H1 (cell line): ENCODE results near the gene MYL7. TPM values are rescaled to one million over a fixed set of nuclear protein-coding genes. Genes with fewer than 3 reads are reported as not detected.

Source experiments
- CTCF ChIA-PET: fragments of 300-600 bp; sonication (Branson Sonifier 250); formaldehyde crosslinking; loops from one replicate; lab custom pipeline; 2021; ENCODE audit not compliant: partially characterized antibody; lab: Charles Lee
- POLR2A ChIA-PET: fragments of 300-600 bp; sonication (Branson Sonifier 250); formaldehyde crosslinking; loops from one replicate; lab custom pipeline; 2021; ENCODE audit warnings: inconsistent platforms; ENCODE audit not compliant: partially characterized antibody; lab: Charles Lee
- DNase-seq, 2 experiments: peaks; one replicate each; pipeline versions ENCODE4 v3.0.0 to v3.0.0-alpha.2; 2010 to 2022; ENCODE audit warnings: low spot score in 2 of 2, low read depth in 1 of 2, mixed read lengths in 1 of 2
- FAIRE-seq: peaks from 2 replicates; lab custom pipeline; 2011; peaks lifted over from hg19 to GRCh38; lab: Jason Lieb, UNC
- H2AFZ ChIP-seq: 2 replicates; pipeline ENCODE4 v1.8.1; 2012; ENCODE audit warnings: low read length, inconsistent platforms
- H2AK5ac ChIP-seq: 2 replicates; pipeline ENCODE4 v1.6.1; 2013; ENCODE audit warnings: low read depth, low read length
- H2BK120ac ChIP-seq: replicated peaks from 2 replicates; pipeline ENCODE3; 2013; ENCODE audit warnings: low read depth, low read length, inconsistent platforms
- H2BK12ac ChIP-seq: 2 replicates; pipeline ENCODE4 v1.6.1; 2013; ENCODE audit warnings: low read depth, low read length
- H2BK15ac ChIP-seq: 2 replicates; pipeline ENCODE4 v1.6.1; 2013; ENCODE audit warnings: low read length
- H2BK20ac ChIP-seq: 2 replicates; pipeline ENCODE4 v1.6.1; 2013; ENCODE audit warnings: low read length
- H2BK5ac ChIP-seq: 2 replicates; pipeline ENCODE4 v1.6.1; 2013; ENCODE audit warnings: low read depth, low read length
- H3K14ac ChIP-seq: 2 replicates; pipeline ENCODE4 v1.6.1; 2013; ENCODE audit warnings: inconsistent platforms; ENCODE audit not compliant: insufficient read length
- H3K18ac ChIP-seq: 2 replicates; pipeline ENCODE4 v1.6.1; 2013; ENCODE audit warnings: low read length; ENCODE audit errors: extremely low read depth
- H3K23ac ChIP-seq: 2 replicates; pipeline ENCODE4 v1.6.1; 2013; ENCODE audit warnings: inconsistent platforms; ENCODE audit not compliant: insufficient read length
- H3K23me2 ChIP-seq: 2 replicates; pipeline ENCODE4 v1.6.1; 2013; ENCODE audit warnings: low read depth, low read length
- H3K27ac ChIP-seq: 2 replicates; pipeline ENCODE4 v1.6.1; 2011; ENCODE audit warnings: low read depth, low read length, inconsistent platforms
- H3K27me3 ChIP-seq, 4 experiments: replicated peaks in 1 of 4; 1 replicate in 1 of 4; 2 replicates in 3 of 4; pipeline versions ENCODE4 v1.6.1 to v1.8.1; 2011 to 2013; ENCODE audit warnings: low read length in 3 of 4, mild to moderate bottlenecking in 3 of 4, inconsistent platforms in 2 of 4, mixed read lengths in 2 of 4, moderate library complexity in 1 of 4; ENCODE audit not compliant: control insufficient read depth in 3 of 4, insufficient read depth in 3 of 4; ENCODE audit errors: extremely low read depth in 1 of 4
- H3K36me3 ChIP-seq, 4 experiments: 2 replicates each; pipeline versions ENCODE4 v1.6.1 to v1.8.1; 2011 to 2013; ENCODE audit warnings: mild to moderate bottlenecking in 4 of 4, low read length in 3 of 4, moderate library complexity in 2 of 4, control low read depth in 1 of 4, inconsistent platforms in 1 of 4; ENCODE audit not compliant: insufficient read depth in 4 of 4, control insufficient read depth in 2 of 4
- H3K4ac ChIP-seq: replicated peaks from 2 replicates; pipeline ENCODE3; 2013; ENCODE audit warnings: low read length, low read depth, mixed read lengths, inconsistent platforms; ENCODE audit not compliant: insufficient read length
- H3K4me1 ChIP-seq, 4 experiments: replicated peaks in 1 of 4; 1 replicate in 1 of 4; 2 replicates in 3 of 4; pipeline versions ENCODE4 v1.6.1 to v1.8.1; 2011 to 2013; ENCODE audit warnings: low read length in 3 of 4, inconsistent platforms in 2 of 4, mixed read lengths in 1 of 4; ENCODE audit not compliant: insufficient read depth in 4 of 4, control insufficient read depth in 3 of 4
- H3K4me2 ChIP-seq, 2 experiments: 2 replicates each; pipeline versions ENCODE4 v1.6.1 to v1.8.1; 2011 to 2013; ENCODE audit warnings: low read depth in 2 of 2, low read length in 2 of 2, control low read depth in 1 of 2, inconsistent platforms in 1 of 2, mild to moderate bottlenecking in 1 of 2; ENCODE audit not compliant: insufficient read depth in 1 of 2
- H3K4me3 ChIP-seq, 4 experiments: fragments of 200-600, 300-600 bp in 1 of 4; sonication (generic), shearing (Covaris generic), sonication (Bioruptor Twin) in 1 of 4; 2 replicates each; pipeline versions ENCODE4 v1.5.1 to v1.8.1; 2011 to 2016; ENCODE audit warnings: low read length in 4 of 4, low read depth in 3 of 4, control low read depth in 2 of 4, inconsistent platforms in 2 of 4, mild to moderate bottlenecking in 2 of 4, mixed read lengths in 1 of 4, moderate library complexity in 1 of 4; ENCODE audit not compliant: insufficient read depth in 2 of 4; ENCODE audit errors: extremely low read depth in 1 of 4
- H3K56ac ChIP-seq: replicated peaks from 2 replicates; pipeline ENCODE3; 2013; ENCODE audit warnings: low read depth, mild to moderate bottlenecking, mixed read lengths, low read length, inconsistent platforms; ENCODE audit not compliant: insufficient read length
- H3K79me1 ChIP-seq: 2 replicates; pipeline ENCODE4 v1.6.1; 2013; ENCODE audit warnings: low read depth, low read length, control low read depth
- H3K79me2 ChIP-seq, 2 experiments: 2 replicates each; pipeline versions ENCODE4 v1.6.1 to v1.8.1; 2012 to 2013; ENCODE audit warnings: low read length in 2 of 2, mild to moderate bottlenecking in 2 of 2, inconsistent platforms in 1 of 2; ENCODE audit not compliant: insufficient read depth in 2 of 2, control insufficient read depth in 1 of 2
- H3K9ac ChIP-seq, 4 experiments: replicated peaks in 1 of 4; 1 replicate in 1 of 4; 2 replicates in 3 of 4; pipeline versions ENCODE4 v1.6.1 to v1.8.1; 2011 to 2013; ENCODE audit warnings: low read depth in 3 of 4, low read length in 3 of 4, control low read depth in 2 of 4, mild to moderate bottlenecking in 2 of 4, moderate library complexity in 2 of 4, inconsistent platforms in 1 of 4; ENCODE audit errors: extremely low read depth in 1 of 4
- H3K9me3 ChIP-seq, 2 experiments: 2 replicates each; pipeline versions ENCODE4 v1.6.1 to v1.8.1; 2012 to 2013; ENCODE audit warnings: mild to moderate bottlenecking in 2 of 2, moderate library complexity in 2 of 2, control low read depth in 1 of 2, inconsistent platforms in 1 of 2, low read depth in 1 of 2, low read length in 1 of 2, mixed read lengths in 1 of 2; ENCODE audit not compliant: insufficient read depth in 2 of 2
- H4K20me1 ChIP-seq, 2 experiments: replicated peaks in 1 of 2; 2 replicates each; pipeline versions ENCODE3 to v1.8.1; 2011 to 2013; ENCODE audit warnings: inconsistent platforms in 2 of 2, low read length in 2 of 2, mild to moderate bottlenecking in 1 of 2; ENCODE audit not compliant: insufficient read depth in 2 of 2, control insufficient read depth in 1 of 2
- H4K5ac ChIP-seq: 2 replicates; pipeline ENCODE4 v1.6.1; 2013; ENCODE audit warnings: low read length, low read depth, mixed read lengths, inconsistent platforms; ENCODE audit not compliant: insufficient read length
- H4K8ac ChIP-seq: 2 replicates; pipeline ENCODE4 v1.8.0; 2013; ENCODE audit warnings: mild to moderate bottlenecking, moderate library complexity, low read length, inconsistent platforms; ENCODE audit not compliant: insufficient read depth; ENCODE audit errors: extremely low read depth
- H4K91ac ChIP-seq: replicated peaks from 2 replicates; pipeline ENCODE3; 2013; ENCODE audit warnings: low read length, mixed read lengths, inconsistent platforms; ENCODE audit not compliant: insufficient read length
- CBX5 ChIP-seq: fragments of 300-800, 300-1000 bp; sonication (generic); IDR thresholded peaks from 2 replicates; pipeline ENCODE4 v1.7.1; 2016; ENCODE audit warnings: antibody characterized with exemption, low read length, low read depth
- CREB1 ChIP-seq: IDR thresholded peaks from 2 replicates; pipeline ENCODE4 v1.6.1; 2012; ENCODE audit warnings: inconsistent platforms
- E2F6 ChIP-seq: IDR thresholded peaks from 2 replicates; pipeline ENCODE4 v1.6.1; 2012; ENCODE audit warnings: inconsistent platforms
- GABPA ChIP-seq: IDR thresholded peaks from 2 replicates; pipeline ENCODE4 v1.6.1; 2011; ENCODE audit warnings: mild to moderate bottlenecking, low read length, moderate library complexity, borderline replicate concordance; ENCODE audit not compliant: insufficient read depth
- HDAC6 ChIP-seq: IDR thresholded peaks from one replicate; pipeline ENCODE4 v1.7.1; 2012; ENCODE audit warnings: low read depth, mild to moderate bottlenecking, inconsistent platforms, low read length, moderate library complexity
- JUN ChIP-seq: IDR thresholded peaks from 2 replicates; pipeline ENCODE4 v1.6.1; 2011; ENCODE audit warnings: low read depth, mild to moderate bottlenecking, improper control_type of control experiment, low read length
- RFX5 ChIP-seq: IDR thresholded peaks from 2 replicates; pipeline ENCODE4 v1.6.1; 2011; ENCODE audit warnings: low read depth, low read length, improper control_type of control experiment, borderline replicate concordance
- RXRA ChIP-seq: IDR thresholded peaks from 2 replicates; pipeline ENCODE4 v1.6.1; 2011; ENCODE audit warnings: low read depth, mild to moderate bottlenecking, low read length, moderate library complexity; ENCODE audit not compliant: insufficient read depth
- SIN3A ChIP-seq, 2 experiments: IDR thresholded peaks in 1 of 2; conservative IDR thresholded peaks in 1 of 2; 2 replicates each; pipeline ENCODE4 v1.6.1; 2011 to 2012; ENCODE audit warnings: low read length in 2 of 2, improper control_type of control experiment in 1 of 2, low read depth in 1 of 2, mild to moderate bottlenecking in 1 of 2
- TEAD4 ChIP-seq: IDR thresholded peaks from 2 replicates; pipeline ENCODE4 v1.6.1; 2012; ENCODE audit warnings: low read depth, low read length, inconsistent platforms, mixed read lengths
- ZNF274 ChIP-seq: IDR thresholded peaks from 2 replicates; pipeline ENCODE4 v1.7.0; 2012; ENCODE audit warnings: low read length, borderline replicate concordance; ENCODE audit errors: extremely low read depth
- WGBS, 2 experiments: shearing (Covaris generic) in 1 of 2; methylation state at CpG; one replicate each; pipeline versions ENCODE4 v1.1.6 to v1.1.7; 2013 to 2015; ENCODE audit warnings: low lambda C conversion rate in 2 of 2, mixed read lengths in 2 of 2, inconsistent platforms in 1 of 2, low coverage in 1 of 2, missing lambda C conversion rate in 1 of 2; ENCODE audit not compliant: insufficient replicate concordance in 2 of 2, insufficient coverage in 1 of 2, insufficient read length in 1 of 2; ENCODE audit errors: extremely low coverage in 1 of 2, missing lambda C conversion rate in 1 of 2; 5-methylcytosine and 5-hydroxymethylcytosine counted together
- polyA plus RNA-seq, 7 experiments: library from polyadenylated mRNA; depleted of rRNA in 3 of 7; stranded (reverse) in 5 of 7; unstranded in 2 of 7; fragments of >200 nt in 5 of 7; fragments of 200-250 nt in 2 of 7; gene quantifications; 1 replicate in 5 of 7; 2 replicates in 1 of 7; 4 replicates in 1 of 7; pipeline versions ENCODE4 v1.2.1 to v1.2.3, GENCODE V29; 2011 to 2013; ENCODE audit warnings: missing spikeins in 2 of 7, mixed read lengths in 2 of 7
- total RNA-seq: library from RNA; stranded (reverse); fragmentation: NEBNext Ultra II Directional; extraction: Animal tissue kit (Norgen Biotek cat#: 25700); gene quantifications from 2 replicates; pipeline ENCODE4 v1.2.1, GENCODE V29; 2021

Gene MYL7
- total and polyA plus RNA-seq, 2 of the 8 experiments (the other 6 are each of a cell fraction or from before 2014, with no cell fraction given) = 3.3 to 3.4 TPM

DNA sequence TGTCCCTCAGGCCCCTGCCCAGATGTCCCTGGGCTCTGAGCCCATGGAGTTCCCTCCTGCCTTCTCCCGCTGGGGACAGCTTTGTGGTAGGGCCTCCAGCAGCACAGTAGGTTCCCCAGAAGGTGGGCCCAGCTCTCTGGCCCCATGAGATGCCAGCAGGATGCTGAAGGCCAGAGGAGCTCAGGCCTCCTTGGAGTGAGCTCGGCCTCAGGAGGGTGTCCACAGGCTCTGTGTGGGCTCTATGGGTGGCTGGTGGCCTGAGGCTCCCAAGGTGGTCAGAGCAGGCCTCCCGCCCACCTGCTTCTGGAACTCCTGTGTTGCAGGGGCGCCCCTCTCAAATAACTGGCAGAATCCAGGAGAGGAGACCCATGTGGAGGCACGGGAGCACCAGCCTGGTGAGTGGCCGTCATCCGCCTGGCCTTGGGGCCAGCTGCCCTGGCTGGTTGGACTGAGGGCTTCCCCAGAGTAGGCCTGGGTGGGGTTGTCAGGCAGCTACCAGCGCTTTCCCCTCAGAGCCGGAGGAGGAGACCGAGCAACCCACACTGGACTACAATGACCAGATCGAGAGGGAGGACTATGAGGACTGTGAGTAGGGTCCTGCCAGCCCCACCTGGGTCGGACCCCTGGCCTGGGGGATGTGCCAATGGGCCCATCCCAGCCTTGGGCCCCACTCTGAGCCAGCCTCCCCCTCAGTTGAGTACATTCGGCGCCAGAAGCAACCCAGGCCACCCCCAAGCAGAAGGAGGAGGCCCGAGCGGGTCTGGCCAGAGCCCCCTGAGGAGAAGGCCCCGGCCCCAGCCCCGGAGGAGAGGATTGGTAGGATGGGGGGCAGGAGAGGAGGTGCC is 33.8 kb downstream of the MYL7 start:
- no peak overlapping the region for H3K9ac ChIP-seq
- no peak overlapping the region for H4K5ac ChIP-seq
- no peak overlapping the region for H2AK5ac ChIP-seq
- no peak overlapping the region for H3K27ac ChIP-seq
- H3K4me2 ChIP-seq = no peak overlapping the region
- H3K56ac ChIP-seq = no peak overlapping the region
- H4K91ac ChIP-seq = no peak overlapping the region
- H3K9me3 ChIP-seq = no peaks in the 10 kb centered on the region
- peaks cover 0 to 25% (median 16%) of the 10 kb centered on the region in 4 experiments; a peak in 6 of 7 replicates for H3K27me3 ChIP-seq
- H4K20me1 ChIP-seq = peaks cover 2 to 5% of the 10 kb centered on the region in 2 experiments
- ChIA-PET POLR2A (interaction anchor here (1.1 to 1.4 kb wide), 2 partner anchors 8 to 10 kb away, joined by 4 to 6 read pairs; no protein-coding TSS in a partner anchor), CTCF (interaction anchor here (1.0 kb wide), 1 partner anchor 22 kb away, joined by 3 read pairs; no protein-coding TSS in a partner anchor)
- H2BK120ac ChIP-seq = no peak overlapping the region
- no peak overlapping the region for H2BK20ac ChIP-seq
- no peak overlapping the region for H2BK15ac ChIP-seq
- FAIRE-seq (no peak), DNase-seq (no peak)
- H3K14ac ChIP-seq = no peak overlapping the region
- H3K23me2 ChIP-seq = peaks cover 15% of the 10 kb centered on the region
- H2AFZ ChIP-seq = no peak overlapping the region
- H3K4me3 ChIP-seq = no peak overlapping the region
- H4K8ac ChIP-seq = no peak overlapping the region
- no peak overlapping the region for H3K23ac ChIP-seq
- peaks cover 4% of the 10 kb centered on the region; the same call in 1 of the 2 replicates for H3K79me1 ChIP-seq
- no peaks in the 10 kb centered on the region; a peak in 1 of 4 replicates for H3K79me2 ChIP-seq
- H2BK12ac ChIP-seq = no peak overlapping the region
- H2BK5ac ChIP-seq = no peak overlapping the region
- peaks cover 0 to 13% (median 9%) of the 10 kb centered on the region in 4 experiments; a peak in 6 of 7 replicates for H3K4me1 ChIP-seq
- H3K36me3 ChIP-seq = no peaks in the 10 kb centered on the region; a peak in 2 of 8 replicates
- no peak overlapping the region for H3K4ac ChIP-seq
- WGBS, 2 experiments = 94% methylated on average over 14 of the region's 18 CpGs; no CpG with 5 or more reads in 1 of the 2 experiments
- H3K18ac ChIP-seq = no peak overlapping the region
- TF ChIP-seq ZNF274 (no peak), TEAD4 (no peak), JUN (no peak), E2F6 (no peak), RXRA (no peak), CBX5 (no peak), CREB1 (no peak), SIN3A (conservative IDR thresholded peaks at IDR 0.05 in 1 of 2, IDR thresholded peaks at IDR 0.05 in 1 of 2; ENCODE audit: low read depth in 1 of 2, low read length in 2 of 2) (no peak), HDAC6 (no peak), GABPA (no peak), RFX5 (no peak)
